Measurements from ENCODE around the gene JUN. TPM values are rescaled to one million over a fixed set of nuclear protein-coding genes. Genes with fewer than 3 reads are reported as not detected.

Gene JUN
- total RNA-seq, 1 experiment from 2014 or later = 74.7 TPM

DNA sequence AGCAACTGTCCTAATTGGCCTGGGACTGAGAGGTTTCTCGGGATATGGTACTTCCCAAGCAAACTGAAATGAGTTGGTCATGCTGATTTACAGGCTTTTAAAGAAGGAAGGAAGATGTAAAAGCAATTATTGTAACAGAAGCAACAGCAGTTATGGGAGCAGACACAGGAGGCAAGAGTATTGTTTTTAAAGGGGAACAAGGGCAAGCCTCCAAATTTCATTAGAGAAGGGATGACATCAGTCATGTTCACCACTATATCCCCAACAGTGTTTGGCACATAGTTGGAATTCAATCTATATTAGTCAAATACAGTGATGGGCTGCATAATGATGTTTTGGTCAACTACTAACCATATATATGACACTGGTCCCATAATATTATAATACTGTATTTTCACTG is 46.0 kb upstream of the JUN start:
- BruUV-seq (replicated peaks) = no TSS peak
- Histone ChIP-seq H3K4me3 (no peak overlapping the region), H3K4me1 (replicated peaks; ENCODE audit: insufficient read depth) (peaks cover 18% of the 10 kb centered on the region), H3K36me3 (ENCODE audit: low read depth) (no peaks in the 10 kb centered on the region), H3K9me3 (ENCODE audit: insufficient read depth, low read depth) (peaks cover 5% of the 10 kb centered on the region; the same call in 1 of the 2 replicates), H3K27me3 (ENCODE audit: insufficient read depth, low read depth) (no peaks in the 10 kb centered on the region), H4K20me1 (ENCODE audit: insufficient read depth) (no peaks in the 10 kb centered on the region), H3K79me2 (ENCODE audit: low read depth) (no peaks in the 10 kb centered on the region), H3K4me2 (no peak overlapping the region), H2AFZ (no peak overlapping the region), H3K9me2 (ENCODE audit: insufficient read depth) (no peaks in the 10 kb centered on the region), H3K27ac (no peak overlapping the region), H3F3A (ENCODE audit: insufficient read depth, low read depth) (peaks cover 13% of the 10 kb centered on the region)
- no peak for DNase-seq
- intact Hi-C loops (cut with micrococcal nuclease; ENCODE audit: unreplicated experiment) = no loop called here
- CTCF ChIA-PET = no interaction called here
- TF ChIP-seq EZH2 (IDR thresholded peaks at IDR 0.05; ENCODE audit: low read depth) = no peak
- TF ChIP-seq CTCF (conservative IDR thresholded peaks at IDR 0.05) = no peak
- POLR2A ChIA-PET (ENCODE audit: unreplicated experiment) = interaction anchor here (0.6 kb wide), 1 partner anchor 99 kb away, joined by 3 read pairs; no protein-coding TSS in a partner anchor

DNA sequence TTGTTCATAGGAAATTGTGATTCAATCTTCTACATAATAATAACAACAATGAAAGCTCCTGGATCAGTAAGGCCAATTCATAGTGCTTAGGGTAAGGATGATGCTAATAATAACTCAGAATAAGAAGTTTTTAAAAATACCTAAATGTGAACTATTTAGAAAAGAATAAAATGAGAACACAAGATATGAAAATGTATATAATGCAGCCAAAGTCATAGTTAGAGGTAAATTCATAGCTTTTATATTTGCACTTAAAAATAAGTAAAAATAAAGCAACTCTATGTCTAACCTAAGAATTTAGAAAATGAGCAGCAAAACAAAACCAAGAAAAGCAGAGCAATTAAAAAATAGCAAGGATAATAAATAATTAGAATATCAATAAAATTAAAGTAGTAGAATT is 43.5 kb upstream of the JUN start:
- Histone ChIP-seq H3K27ac (no peak overlapping the region), H4K20me1 (ENCODE audit: insufficient read depth) (no peaks in the 10 kb centered on the region), H3K9me2 (ENCODE audit: insufficient read depth) (no peaks in the 10 kb centered on the region), H3K36me3 (ENCODE audit: low read depth) (no peaks in the 10 kb centered on the region), H3K4me3 (no peak overlapping the region), H3K4me1 (replicated peaks; ENCODE audit: insufficient read depth) (peaks cover 44% of the 10 kb centered on the region), H3K79me2 (ENCODE audit: low read depth) (no peaks in the 10 kb centered on the region), H3K9me3 (ENCODE audit: insufficient read depth, low read depth) (peaks cover 5% of the 10 kb centered on the region; the same call in 1 of the 2 replicates), H3K4me2 (no peak overlapping the region), H2AFZ (no peak overlapping the region), H3F3A (ENCODE audit: insufficient read depth, low read depth) (peaks cover 39% of the 10 kb centered on the region), H3K27me3 (ENCODE audit: insufficient read depth, low read depth) (no peaks in the 10 kb centered on the region)
- TF ChIP-seq EZH2 (IDR thresholded peaks at IDR 0.05; ENCODE audit: low read depth) = no peak
- TF ChIP-seq CTCF (conservative IDR thresholded peaks at IDR 0.05) = no peak
- CTCF ChIA-PET = no interaction called here
- POLR2A ChIA-PET (ENCODE audit: unreplicated experiment) = no interaction called here
- intact Hi-C loops (cut with micrococcal nuclease; ENCODE audit: unreplicated experiment) = no loop called here
- no TSS peak for BruUV-seq (replicated peaks)
- no peak for DNase-seq

GRCh38 chr1:58824753-58825389 is 41.0 kb upstream of the JUN start:
- no TSS peak for BruUV-seq (replicated peaks)
- H3K27ac ChIP-seq = peak overlapping the region; percentile 74
- no peak overlapping the region for H3K4me3 ChIP-seq
- peaks cover 39% of the 10 kb centered on the region for H3F3A ChIP-seq (ENCODE audit: insufficient read depth, low read depth)
- H3K27me3 ChIP-seq (ENCODE audit: insufficient read depth, low read depth) = no peaks in the 10 kb centered on the region
- H3K9me2 ChIP-seq (ENCODE audit: insufficient read depth) = no peaks in the 10 kb centered on the region
- ChIA-PET POLR2A (ENCODE audit: unreplicated experiment) (interaction anchor here (0.5 to 0.6 kb wide), 2 partner anchors 11 to 52 kb away, joined by 3 read pairs; no protein-coding TSS in a partner anchor), CTCF (interaction anchor here (0.7 kb wide), 1 partner anchor 228 kb away, joined by 4 read pairs; no protein-coding TSS in a partner anchor)
- DNase-seq = peak; percentile 77 to 92
- H3K79me2 ChIP-seq (ENCODE audit: low read depth) = no peaks in the 10 kb centered on the region
- peak overlapping the region; percentile 66 for H3K4me2 ChIP-seq
- TF ChIP-seq CTCF (conservative IDR thresholded peaks at IDR 0.05) (no peak), EZH2 (IDR thresholded peaks at IDR 0.05; ENCODE audit: low read depth) (no peak)
- H3K9me3 ChIP-seq (ENCODE audit: insufficient read depth, low read depth) = peaks cover 5% of the 10 kb centered on the region; the same call in 1 of the 2 replicates
- H2AFZ ChIP-seq = no peak overlapping the region
- intact Hi-C loops (cut with micrococcal nuclease; ENCODE audit: unreplicated experiment) = no loop called here
- peaks cover 48% of the 10 kb centered on the region for H3K4me1 ChIP-seq (replicated peaks; ENCODE audit: insufficient read depth)
- H4K20me1 ChIP-seq (ENCODE audit: insufficient read depth) = no peaks in the 10 kb centered on the region
- no peaks in the 10 kb centered on the region for H3K36me3 ChIP-seq (ENCODE audit: low read depth)

All from PC-9 (cell line).